ENCODE data around the gene C19orf12.

C19orf12 gene

GRCh38 chr19:29680937-29681336, 34.1 kb downstream of the C19orf12 start:
- no peak for TF ChIP-seq CTCF (IDR thresholded peaks at IDR 0.05)

- TF ChIP-seq CTCF (IDR thresholded peaks at IDR 0.05), result no peak
These were observed 34.6 kb downstream of the C19orf12 start for GRCh38 chr19:29680447-29680846.

GRCh38 chr19:29679598-29680210, 35.4 kb downstream of the C19orf12 start:
- TF ChIP-seq CTCF (IDR thresholded peaks at IDR 0.05), result no peak

- TF ChIP-seq CTCF (IDR thresholded peaks at IDR 0.05), result no peak
These were observed 36.5 kb downstream of the C19orf12 start for GRCh38 chr19:29678484-29679106.

- no peak for TF ChIP-seq CTCF (IDR thresholded peaks at IDR 0.05)
These were observed 37.9 kb downstream of the C19orf12 start for GRCh38 chr19:29677001-29677817.

GRCh38 chr19:29676586-29676985, 38.5 kb downstream of the C19orf12 start:
- TF ChIP-seq CTCF (IDR thresholded peaks at IDR 0.05), result no peak

- TF ChIP-seq CTCF (IDR thresholded peaks at IDR 0.05), result no peak
These were observed 39.3 kb downstream of the C19orf12 start for GRCh38 chr19:29675650-29676186.

All from LNCAP (cell line).